Measurements from ENCODE around the gene FOXL3. TPM values are rescaled to one million over a fixed set of nuclear protein-coding genes. Genes with fewer than 3 reads are reported as not detected.

The FOXL3 gene
- total and polyA plus RNA-seq, 12 donors = not detected

GRCh38 chr7:324011-324410, 34.0 kb downstream of the FOXL3 start:
- ATAC-seq (no peak), DNase-seq (no peak)
- Histone ChIP-seq H3K27me3 (peaks cover 0 to 26% (median 6%) of the 10 kb centered on the region in 7 donors), H3K36me3 (no peaks in the 10 kb centered on the region), H3K27ac (no peak overlapping the region), H3K4me1 (peaks cover 0 to 28% (median 4%) of the 10 kb centered on the region in 9 donors), H3K4me3 (no peak overlapping the region), H3K9me3 (peaks cover 0 to 6% (median 0%) of the 10 kb centered on the region in 11 donors)
- TF ChIP-seq, protein P1, sequence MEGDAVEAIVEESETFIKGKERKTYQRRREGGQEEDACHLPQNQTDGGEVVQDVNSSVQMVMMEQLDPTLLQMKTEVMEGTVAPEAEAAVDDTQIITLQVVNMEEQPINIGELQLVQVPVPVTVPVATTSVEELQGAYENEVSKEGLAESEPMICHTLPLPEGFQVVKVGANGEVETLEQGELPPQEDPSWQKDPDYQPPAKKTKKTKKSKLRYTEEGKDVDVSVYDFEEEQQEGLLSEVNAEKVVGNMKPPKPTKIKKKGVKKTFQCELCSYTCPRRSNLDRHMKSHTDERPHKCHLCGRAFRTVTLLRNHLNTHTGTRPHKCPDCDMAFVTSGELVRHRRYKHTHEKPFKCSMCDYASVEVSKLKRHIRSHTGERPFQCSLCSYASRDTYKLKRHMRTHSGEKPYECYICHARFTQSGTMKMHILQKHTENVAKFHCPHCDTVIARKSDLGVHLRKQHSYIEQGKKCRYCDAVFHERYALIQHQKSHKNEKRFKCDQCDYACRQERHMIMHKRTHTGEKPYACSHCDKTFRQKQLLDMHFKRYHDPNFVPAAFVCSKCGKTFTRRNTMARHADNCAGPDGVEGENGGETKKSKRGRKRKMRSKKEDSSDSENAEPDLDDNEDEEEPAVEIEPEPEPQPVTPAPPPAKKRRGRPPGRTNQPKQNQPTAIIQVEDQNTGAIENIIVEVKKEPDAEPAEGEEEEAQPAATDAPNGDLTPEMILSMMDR (IDR thresholded peaks at IDR 0.05) = no peak
- intact Hi-C loops (cut with DNase I) = loop anchor here in 6 of 10 donors (5.0 to 10.0 kb wide), 6 partner anchors 313 to 551 kb away; partner anchors contain the start of gene GET4 (in 2 of the 6)
- 80 to 85% methylated on average over 8 of the region's 8 CpGs for WGBS, 2 donors

GRCh38 chr7:325051-325798, 35.3 kb downstream of the FOXL3 start:
- ATAC-seq (no peak), DNase-seq (no peak)
- TF ChIP-seq, protein P1 (IDR thresholded peaks at IDR 0.05) = no peak
- 90 to 91% methylated on average over 20 of the region's 20 CpGs for WGBS, 2 donors
- Histone ChIP-seq H3K4me1 (peaks cover 0 to 22% (median 0%) of the 10 kb centered on the region in 9 donors), H3K36me3 (no peaks in the 10 kb centered on the region), H3K27ac (no peak overlapping the region), H3K9me3 (peaks cover 0 to 6% (median 0%) of the 10 kb centered on the region in 11 donors), H3K4me3 (no peak overlapping the region), H3K27me3 (peaks cover 0 to 16% (median 4%) of the 10 kb centered on the region in 7 donors)
- intact Hi-C loops (cut with DNase I) = loop anchor here in 6 of 10 donors (5.0 to 10.0 kb wide), 5 partner anchors 312 to 550 kb away; partner anchors contain the start of gene GET4 (in 2 of the 6)

DNA sequence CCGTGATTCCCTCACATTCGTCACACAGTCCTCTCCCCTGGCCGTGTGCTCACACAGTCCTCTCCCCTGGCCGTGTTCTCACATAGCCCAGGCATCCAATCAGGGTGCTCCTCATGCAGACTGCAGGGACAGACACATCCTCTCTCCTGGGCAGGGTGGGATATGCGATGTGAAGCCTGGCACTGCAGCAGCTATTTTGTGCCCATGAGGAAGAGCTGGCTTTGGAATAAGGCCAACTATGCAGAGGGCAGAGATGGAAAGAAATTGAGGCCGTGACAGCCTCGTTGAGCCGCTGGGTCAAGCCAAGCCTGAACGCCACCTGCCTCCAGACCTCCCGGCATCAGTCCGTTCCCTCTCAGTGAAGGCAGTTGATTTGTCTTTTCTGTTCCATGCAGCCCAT, 35.8 kb downstream of the FOXL3 start:
- H3K27me3 ChIP-seq = peaks cover 0 to 18% (median 4%) of the 10 kb centered on the region in 7 donors
- DNase-seq (no peak), ATAC-seq (no peak)
- peaks cover 0 to 6% (median 0%) of the 10 kb centered on the region in 11 donors for H3K9me3 ChIP-seq
- TF ChIP-seq, protein P1 (IDR thresholded peaks at IDR 0.05) = no peak
- no peak overlapping the region for H3K27ac ChIP-seq
- H3K4me3 ChIP-seq = no peak overlapping the region
- peaks cover 0 to 22% (median 0%) of the 10 kb centered on the region in 9 donors for H3K4me1 ChIP-seq
- intact Hi-C loops (cut with DNase I) = loop anchor here in 6 of 10 donors (5.0 to 10.0 kb wide), 5 partner anchors 311 to 549 kb away; partner anchors contain the start of gene GET4 (in 2 of the 6)
- WGBS, 2 donors = 94 to 99% methylated on average over 11 of the region's 11 CpGs
- no peaks in the 10 kb centered on the region for H3K36me3 ChIP-seq

GRCh38 chr7:326273-326672, 36.3 kb downstream of the FOXL3 start:
- TF ChIP-seq, protein P1 (IDR thresholded peaks at IDR 0.05) = no peak
- ATAC-seq (no peak), DNase-seq (no peak)
- 94 to 95% methylated on average over 9 of the region's 9 CpGs for WGBS, 2 donors
- intact Hi-C loops (cut with DNase I) = loop anchor here in 6 of 10 donors (5.0 to 10.0 kb wide), 5 partner anchors 311 to 549 kb away; partner anchors contain the start of gene GET4 (in 2 of the 6)
- no peak overlapping the region for H3K4me3 ChIP-seq
- peaks cover 0 to 18% (median 4%) of the 10 kb centered on the region in 7 donors for H3K27me3 ChIP-seq
- H3K9me3 ChIP-seq = peaks cover 0 to 6% (median 0%) of the 10 kb centered on the region in 11 donors
- H3K4me1 ChIP-seq = peaks cover 0 to 22% (median 0%) of the 10 kb centered on the region in 9 donors
- H3K27ac ChIP-seq = no peak overlapping the region
- H3K36me3 ChIP-seq = no peaks in the 10 kb centered on the region
